Measurements from ENCODE around the gene SLC7A8. TPM values are rescaled to one million over a fixed set of nuclear protein-coding genes. Genes with fewer than 3 reads are reported as not detected.

Gene SLC7A8
- total RNA-seq, 1 donor from 2014 or later, result 4.7 TPM

- no peaks in the 10 kb centered on the region for H3K9me3 ChIP-seq (ENCODE audit: control insufficient read depth in 3 of 3, low read length in 3 of 3)
These were observed 105.5 kb downstream of the SLC7A8 start for GRCh38 chr14:23077962-23078361.

GRCh38 chr14:23076785-23077408, 106.6 kb downstream of the SLC7A8 start:
- H3K27ac ChIP-seq (ENCODE audit: low read depth, low read length), result no peak overlapping the region
- H3K36me3 ChIP-seq (ENCODE audit: control insufficient read depth in 3 of 3, insufficient read depth in 3 of 3, low read length in 3 of 3), result peaks cover 55 to 74% (median 74%) of the 10 kb centered on the region in 3 donors
- no peaks in the 10 kb centered on the region for H3K27me3 ChIP-seq (ENCODE audit: control insufficient read depth in 3 of 3, insufficient read depth in 3 of 3, low read length in 3 of 3)
- no peak overlapping the region for H3K4me3 ChIP-seq (ENCODE audit: low read length in 3 of 3)
- no peaks in the 10 kb centered on the region for H3K9me3 ChIP-seq (ENCODE audit: control insufficient read depth in 3 of 3, low read length in 3 of 3)
- H3K4me1 ChIP-seq (ENCODE audit: control insufficient read depth in 3 of 3, insufficient read depth in 3 of 3, low read length in 3 of 3), result peaks cover 19 to 28% (median 21%) of the 10 kb centered on the region in 3 donors
- no peak overlapping the region for H3K9ac ChIP-seq (ENCODE audit: low read depth in 1 of 3, low read length in 3 of 3)

More at GRCh38 chr14:23077962-23078361, 105.5 kb downstream of the SLC7A8 start:
- peak overlapping the region; percentile 61 for H3K27ac ChIP-seq (ENCODE audit: low read depth, low read length)
- H3K27me3 ChIP-seq (ENCODE audit: control insufficient read depth in 3 of 3, insufficient read depth in 3 of 3, low read length in 3 of 3), result no peaks in the 10 kb centered on the region
- H3K4me3 ChIP-seq (ENCODE audit: low read length in 3 of 3), result no peak overlapping the region
- H3K4me1 ChIP-seq (ENCODE audit: control insufficient read depth in 3 of 3, insufficient read depth in 3 of 3, low read length in 3 of 3), result peaks cover 9 to 17% (median 11%) of the 10 kb centered on the region in 3 donors
- H3K9ac ChIP-seq (ENCODE audit: low read depth in 1 of 3, low read length in 3 of 3), result peak overlapping the region in 1 of 3 donors; percentile 17
- peaks cover 57 to 75% (median 69%) of the 10 kb centered on the region in 3 donors for H3K36me3 ChIP-seq (ENCODE audit: control insufficient read depth in 3 of 3, insufficient read depth in 3 of 3, low read length in 3 of 3)

Small RNA genes within 50 kb of the gene (small RNA-seq; reads per million reads assigned to genes)
- gene AL049829.1, result not detected
- not detected for gene RNU6-1138P

Other genes with a start within 250 kb of the SLC7A8 start
- 53.2 TPM for gene HAUS4, start 226.6 kb downstream of the SLC7A8 start, total RNA-seq
- gene AJUBA, start 201.1 kb downstream of the SLC7A8 start, total RNA-seq, result 77.8 TPM
- gene C14orf93, start 173.5 kb downstream of the SLC7A8 start, total RNA-seq, result 9.9 TPM
- 183 TPM for gene PSMB5, start 148.8 kb downstream of the SLC7A8 start, total RNA-seq
- gene PSMB11, start 141.4 kb downstream of the SLC7A8 start, total RNA-seq, result not detected
- gene CDH24, start 126.1 kb downstream of the SLC7A8 start, total RNA-seq, result 1.6 TPM
- gene ACIN1, start 88.5 kb downstream of the SLC7A8 start, total RNA-seq, result 62.1 TPM
- gene C14orf119, start 88.2 kb downstream of the SLC7A8 start, total RNA-seq, result 24.5 TPM
- not detected for gene CIROP, start 78.7 kb downstream of the SLC7A8 start, total RNA-seq
- under 0.01 TPM for gene CEBPE, start 64.4 kb downstream of the SLC7A8 start, total RNA-seq
- not detected for gene RNF212B, start 54.3 kb upstream of the SLC7A8 start, total RNA-seq
- 5.7 TPM for gene HOMEZ, start 102.5 kb upstream of the SLC7A8 start, total RNA-seq
- gene PPP1R3E, start 119.2 kb upstream of the SLC7A8 start, total RNA-seq, result 2.6 TPM
- 11.0 TPM for gene BCL2L2, start 123.2 kb upstream of the SLC7A8 start, total RNA-seq
- gene PABPN1, start 137.8 kb upstream of the SLC7A8 start, total RNA-seq, result 40.7 TPM
- gene SLC22A17, start 169.2 kb upstream of the SLC7A8 start, total RNA-seq, result 12.5 TPM
- 17.2 TPM for gene EFS, start 181.5 kb upstream of the SLC7A8 start, total RNA-seq
- not detected for gene IL25, start 189.1 kb upstream of the SLC7A8 start, total RNA-seq
- 2.1 TPM for gene CMTM5, start 193.4 kb upstream of the SLC7A8 start, total RNA-seq
- 2.1 TPM for gene MYH6, start 224.6 kb upstream of the SLC7A8 start, total RNA-seq

All from skeletal muscle tissue (tissue), 5 donors.